ENCODE results near the gene ECD.
A peak's percentile ranks its signal among the peaks of the same experiment; 100 is the strongest.
"Not testable (repeated sequence)": the region's sequence is repeated elsewhere in the genome, so short reads cannot be mapped to it uniquely, and the experiment has no call there.

Gene ECD

GRCh38 chr10:73169320-73169719 is 1.5 kb upstream of the ECD start:
- no peak for DNase-seq
- Mint-ChIP-seq H3K9me3 (peaks cover 0 to 7% of the 10 kb centered on the region in 2 donors), H3K27ac (peak overlapping the region in 1 of 2 donors; percentile 19), H3K4me3 (peak overlapping the region in 1 of 2 donors; percentile 99), H3K27me3 (no peaks in the 10 kb centered on the region), H3K4me1 (peaks cover 38% of the 10 kb centered on the region)
- no peak for ATAC-seq

DNA sequence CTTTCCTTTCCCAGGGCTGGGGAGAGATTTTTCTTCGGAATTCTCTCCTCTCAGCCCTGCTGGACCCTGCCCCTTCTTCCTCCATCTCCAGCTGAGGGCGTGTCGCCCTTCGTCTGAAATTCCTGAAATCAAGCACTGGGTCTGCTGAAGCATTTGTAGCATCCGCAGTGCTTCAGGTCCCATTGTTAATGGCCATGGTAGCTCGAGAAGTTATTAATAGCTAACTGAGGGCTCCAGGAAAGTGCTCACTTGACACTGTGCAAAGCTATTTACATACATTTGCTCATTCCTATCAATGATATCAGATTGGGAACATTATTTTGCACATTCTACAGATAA is 626 bp upstream of the ECD start:
- ATAC-seq, result peak; percentile 16
- Mint-ChIP-seq H3K9me3 (peaks cover 0 to 7% of the 10 kb centered on the region in 2 donors), H3K27me3 (no peaks in the 10 kb centered on the region), H3K27ac (peak overlapping the region; percentile 91 to 99), H3K4me1 (peaks cover 38% of the 10 kb centered on the region), H3K4me3 (peak overlapping the region; percentile 99)
- no peak for DNase-seq

- Mint-ChIP-seq H3K9me3 (peaks cover 0 to 7% of the 10 kb centered on the region in 2 donors), H3K27ac (peak overlapping the region; percentile 99 to 100), H3K4me1 (peaks cover 46% of the 10 kb centered on the region), H3K4me3 (peak overlapping the region; percentile 99), H3K27me3 (no peaks in the 10 kb centered on the region)
- DNase-seq (no peak), ATAC-seq (no peak)
These were observed 388 bp downstream of the ECD start for GRCh38 chr10:73167458-73167782.

GRCh38 chr10:73166972-73167371 is 836 bp downstream of the ECD start:
- ATAC-seq (no peak), DNase-seq (no peak)
- Mint-ChIP-seq H3K27ac (peak overlapping the region; percentile 99 to 100), H3K27me3 (no peaks in the 10 kb centered on the region), H3K4me3 (peak overlapping the region; percentile 99), H3K9me3 (peaks cover 0 to 7% of the 10 kb centered on the region in 2 donors), H3K4me1 (peaks cover 50% of the 10 kb centered on the region)

DNA sequence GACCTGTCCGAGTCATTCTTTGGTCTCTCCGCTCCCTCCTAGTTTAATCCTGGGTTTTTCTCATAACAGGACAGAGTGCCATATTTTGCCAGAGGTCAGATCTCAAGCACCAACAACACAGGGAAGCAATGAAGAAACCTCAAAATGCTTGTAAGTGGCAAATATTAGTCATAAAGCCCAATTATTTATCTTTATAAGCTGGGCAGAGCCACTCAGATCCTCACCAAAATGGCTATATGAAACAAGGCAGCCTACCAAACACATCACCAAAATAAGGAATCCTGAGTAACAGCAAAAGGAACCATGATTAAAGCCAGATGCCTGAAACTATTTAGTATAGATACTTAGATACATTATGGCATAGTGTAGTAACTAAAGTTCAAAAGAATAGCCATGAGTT is 4.7 kb downstream of the ECD start:
- Mint-ChIP-seq H3K27ac (peak overlapping the region in 1 of 2 donors; percentile 45), H3K4me3 (no peak overlapping the region), H3K9me3 (peaks cover 0 to 7% of the 10 kb centered on the region in 2 donors), H3K27me3 (no peaks in the 10 kb centered on the region), H3K4me1 (peaks cover 61% of the 10 kb centered on the region)
- ATAC-seq (no peak), DNase-seq (no peak)

DNA sequence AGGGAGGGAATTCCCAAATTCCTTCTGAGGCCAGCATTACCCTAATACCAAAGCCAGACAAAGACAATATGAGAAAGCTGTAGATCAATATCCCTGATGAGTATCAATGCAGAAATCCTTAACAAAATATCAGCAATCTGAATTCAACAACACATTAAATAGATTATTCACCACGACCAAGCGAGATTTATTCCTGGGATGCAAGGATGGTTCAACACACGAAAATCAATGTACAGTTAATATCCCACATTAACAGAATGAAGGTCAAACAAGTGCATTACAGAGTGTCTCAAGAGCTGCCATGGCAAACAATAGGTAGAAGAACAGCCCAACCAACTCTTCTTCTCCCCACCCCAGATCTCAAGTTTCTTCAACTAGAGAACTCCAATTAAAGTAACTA is 6.1 kb downstream of the ECD start:
- no peaks in the 10 kb centered on the region for H3K27me3 Mint-ChIP-seq
- no peak for ATAC-seq
- DNase-seq, result no peak
- peaks cover 0 to 1% of the 10 kb centered on the region in 2 donors for H3K9me3 Mint-ChIP-seq
- no peak overlapping the region for H3K27ac Mint-ChIP-seq
- peaks cover 48% of the 10 kb centered on the region for H3K4me1 Mint-ChIP-seq
- no peak overlapping the region for H3K4me3 Mint-ChIP-seq

GRCh38 chr10:73161079-73161478 is 6.7 kb downstream of the ECD start:
- Mint-ChIP-seq H3K27ac (peak overlapping the region in 1 of 2 donors; percentile 23), H3K4me3 (no peak overlapping the region), H3K9me3 (no peaks in the 10 kb centered on the region), H3K27me3 (no peaks in the 10 kb centered on the region), H3K4me1 (peaks cover 42% of the 10 kb centered on the region)
- DNase-seq, result no peak
- no peak for ATAC-seq

GRCh38 chr10:73159038-73159648 is 8.7 kb downstream of the ECD start:
- Mint-ChIP-seq H3K9me3 (no peaks in the 10 kb centered on the region), H3K4me3 (no peak overlapping the region), H3K4me1 (peaks cover 28% of the 10 kb centered on the region), H3K27ac (no peak overlapping the region), H3K27me3 (no peaks in the 10 kb centered on the region)
- DNase-seq (peak; percentile 6 to 34), ATAC-seq (no peak)

DNA sequence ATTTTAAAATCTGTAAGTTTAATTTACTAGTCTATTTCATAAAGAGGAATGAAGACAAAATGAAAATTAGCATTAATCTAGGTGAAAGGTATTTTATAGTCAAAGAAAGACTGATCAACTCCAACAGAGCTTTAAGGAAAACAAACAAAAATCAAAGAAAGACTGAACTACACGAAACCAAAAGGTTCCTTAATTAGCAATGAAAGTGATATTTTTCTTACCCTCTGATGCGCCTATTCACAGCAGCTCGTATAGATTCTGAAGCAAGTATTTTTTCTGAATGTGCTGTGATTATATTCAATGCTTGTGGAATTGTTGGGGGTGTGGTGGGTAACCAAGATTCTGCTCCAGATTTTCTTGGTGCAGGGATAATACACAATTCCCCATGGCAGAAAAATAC is 11.8 kb downstream of the ECD start:
- peaks cover 7% of the 10 kb centered on the region for H3K4me1 Mint-ChIP-seq
- no peaks in the 10 kb centered on the region for H3K27me3 Mint-ChIP-seq
- no peak overlapping the region for H3K27ac Mint-ChIP-seq
- H3K9me3 Mint-ChIP-seq, result no peaks in the 10 kb centered on the region
- no peak overlapping the region for H3K4me3 Mint-ChIP-seq
- ATAC-seq, result no peak
- DNase-seq, result no peak

GRCh38 chr10:73152009-73152408 is 15.8 kb downstream of the ECD start:
- DNase-seq, result no peak
- no peak for ATAC-seq
- Mint-ChIP-seq H3K27me3 (no peaks in the 10 kb centered on the region), H3K9me3 (no peaks in the 10 kb centered on the region), H3K4me3 (no peak overlapping the region), H3K4me1 (no peaks in the 10 kb centered on the region), H3K27ac (no peak overlapping the region)

DNA sequence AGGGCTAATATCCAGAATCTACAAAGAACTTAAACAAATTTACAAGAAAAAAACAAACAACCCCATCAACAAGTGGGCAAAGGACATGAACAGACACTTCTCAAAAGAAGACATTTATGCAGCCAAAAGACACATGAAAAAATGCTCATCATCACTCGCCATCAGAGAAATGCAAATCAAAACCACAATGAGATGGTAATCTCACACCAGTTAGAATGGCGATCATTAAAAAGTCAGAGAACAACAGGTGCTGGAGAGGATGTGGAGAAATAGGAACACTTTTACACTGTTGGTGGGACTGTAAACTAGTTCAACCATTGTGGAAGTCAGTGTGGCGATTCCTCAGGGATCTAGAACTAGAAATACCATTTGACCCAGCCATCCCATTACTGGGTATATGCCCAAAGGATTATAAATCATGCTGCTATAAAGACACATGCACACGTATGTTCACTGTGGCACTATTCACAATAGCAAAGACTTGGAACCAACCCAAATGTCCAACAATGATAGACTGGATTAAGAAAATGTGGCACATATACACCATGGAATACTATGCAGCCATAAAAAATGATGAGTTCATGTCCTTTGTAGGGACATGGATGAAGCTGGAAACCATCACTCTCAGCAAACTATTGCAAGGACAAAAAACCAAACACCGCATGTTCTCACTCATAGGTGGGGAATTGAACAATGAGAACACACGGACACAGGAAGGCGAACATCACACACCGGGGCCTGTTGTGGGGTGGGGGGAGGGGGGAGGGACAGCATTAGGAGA is 17.0 kb downstream of the ECD start:
- not testable (repeated sequence) for H3K27me3 Mint-ChIP-seq, H3K4me3 Mint-ChIP-seq, H3K27ac Mint-ChIP-seq, H3K9me3 Mint-ChIP-seq, H3K4me1 Mint-ChIP-seq, ATAC-seq, DNase-seq

GRCh38 chr10:73141603-73142002 is 26.2 kb downstream of the ECD start:
- Mint-ChIP-seq H3K4me3 (no peak overlapping the region), H3K4me1 (no peaks in the 10 kb centered on the region), H3K27me3 (no peaks in the 10 kb centered on the region), H3K9me3 (no peaks in the 10 kb centered on the region), H3K27ac (no peak overlapping the region)
- DNase-seq (no peak), ATAC-seq (no peak)

GRCh38 chr10:73139251-73139650 is 28.6 kb downstream of the ECD start:
- no peak overlapping the region for H3K4me3 Mint-ChIP-seq

DNA sequence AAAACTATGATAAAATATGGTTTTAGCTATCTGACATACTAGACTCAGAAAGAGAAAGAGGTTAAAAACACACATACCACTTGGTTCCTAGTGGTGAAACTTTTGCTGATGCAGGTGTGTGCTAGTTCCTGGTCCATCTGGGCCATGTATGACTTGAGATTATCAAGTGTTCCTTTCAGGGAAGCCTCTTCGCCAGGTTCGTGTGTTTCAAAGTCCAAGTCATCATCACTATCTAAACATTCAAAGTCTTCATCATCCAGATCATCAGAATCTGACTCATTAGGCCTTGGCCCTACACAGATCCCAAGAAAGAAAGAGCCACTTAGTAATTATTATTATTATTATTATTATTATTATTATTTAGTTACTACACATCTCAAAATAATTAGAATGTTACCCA is 31.2 kb downstream of the ECD start:
- Mint-ChIP-seq H3K9me3 (no peaks in the 10 kb centered on the region), H3K27me3 (no peaks in the 10 kb centered on the region), H3K4me3 (no peak overlapping the region), H3K27ac (no peak overlapping the region), H3K4me1 (no peaks in the 10 kb centered on the region)
- ATAC-seq (no peak), DNase-seq (no peak)

More at GRCh38 chr10:73139251-73139650, 28.6 kb downstream of the ECD start:
- no peaks in the 10 kb centered on the region for H3K27me3 Mint-ChIP-seq
- no peaks in the 10 kb centered on the region for H3K9me3 Mint-ChIP-seq
- no peaks in the 10 kb centered on the region for H3K4me1 Mint-ChIP-seq
- H3K27ac Mint-ChIP-seq, result no peak overlapping the region
- ATAC-seq (no peak), DNase-seq (no peak)

- peak overlapping the region in 1 of 2 donors; percentile 25 for H3K27ac Mint-ChIP-seq
- H3K4me1 Mint-ChIP-seq, result no peaks in the 10 kb centered on the region
- no peak overlapping the region for H3K4me3 Mint-ChIP-seq
- ATAC-seq, result no peak
- no peak for DNase-seq
- H3K9me3 Mint-ChIP-seq, result no peaks in the 10 kb centered on the region
- H3K27me3 Mint-ChIP-seq, result no peaks in the 10 kb centered on the region
These were observed 33.1 kb downstream of the ECD start for GRCh38 chr10:73134727-73135126.

GRCh38 chr10:73131913-73132686 is 35.7 kb downstream of the ECD start:
- Mint-ChIP-seq H3K9me3 (no peaks in the 10 kb centered on the region), H3K27ac (no peak overlapping the region), H3K4me3 (no peak overlapping the region), H3K27me3 (no peaks in the 10 kb centered on the region), H3K4me1 (no peaks in the 10 kb centered on the region)
- no peak for DNase-seq
- ATAC-seq, result no peak
